MM.1S (cell line): ENCODE measurements around the gene GRB10.

ENCODE experiments used
- DNase-seq: peaks from one replicate; pipeline ENCODE4 v3.0.0-alpha.2; 2015
- H2AFZ ChIP-seq: fragments of 300-600 bp; sonication (generic); 2 replicates; pipeline ENCODE4 v1.6.0; 2016; ENCODE audit warnings: antibody characterized with exemption, low read length
- H3F3A ChIP-seq: fragments of 300-600 bp; sonication (generic); 2 replicates; pipeline ENCODE4 v1.6.1; 2016; ENCODE audit warnings: mild to moderate bottlenecking, antibody characterized with exemption, low read length, moderate library complexity, mixed read lengths; ENCODE audit not compliant: insufficient read depth
- H3K27ac ChIP-seq: fragments of 300-600 bp; sonication (generic); 2 replicates; pipeline ENCODE4 v1.5.1; 2016; ENCODE audit warnings: mild to moderate bottlenecking, low read length
- H3K27me3 ChIP-seq: fragments of 300-600 bp; sonication (generic); replicated peaks from 2 replicates; pipeline ENCODE4 v1.6.0; 2016; ENCODE audit warnings: low read length; ENCODE audit not compliant: insufficient read depth
- H3K36me3 ChIP-seq: fragments of 300-600 bp; sonication (generic); replicated peaks from 2 replicates; pipeline ENCODE4 v1.6.1; 2016; ENCODE audit warnings: mild to moderate bottlenecking, low read length, mixed read lengths; ENCODE audit not compliant: insufficient read depth
- H3K4me1 ChIP-seq: fragments of 300-600 bp; sonication (generic); 2 replicates; pipeline ENCODE4 v1.6.1; 2016; ENCODE audit warnings: low read length, mixed read lengths
- H3K4me2 ChIP-seq: fragments of 300-600 bp; sonication (generic); 2 replicates; pipeline ENCODE4 v1.6.0; 2016; ENCODE audit warnings: low read depth, low read length
- H3K4me3 ChIP-seq: fragments of 300-600 bp; sonication (generic); 2 replicates; pipeline ENCODE4 v1.5.1; 2016; ENCODE audit warnings: low read length, mixed read lengths
- H3K79me2 ChIP-seq: fragments of 300-600 bp; sonication (generic); 2 replicates; pipeline ENCODE4 v1.6.1; 2016; ENCODE audit warnings: mixed run types, low read length, mixed read lengths
- H3K9ac ChIP-seq: fragments of 300-600 bp; sonication (generic); 2 replicates; pipeline ENCODE4 v1.6.1; 2016; ENCODE audit warnings: low read length, mixed read lengths
- H3K9me2 ChIP-seq: fragments of 300-600 bp; sonication (generic); replicated peaks from 2 replicates; pipeline ENCODE4 v1.6.1; 2016; ENCODE audit warnings: mild to moderate bottlenecking, low read length, mixed read lengths; ENCODE audit not compliant: insufficient read depth
- H3K9me3 ChIP-seq: fragments of 300-600 bp; sonication (generic); replicated peaks from 2 replicates; pipeline ENCODE4 v1.6.1; 2016; ENCODE audit warnings: mild to moderate bottlenecking, low read length, mixed read lengths; ENCODE audit not compliant: insufficient read depth
- H4K20me1 ChIP-seq: fragments of 300-600 bp; sonication (generic); 2 replicates; pipeline ENCODE4 v1.6.1; 2016; ENCODE audit warnings: mild to moderate bottlenecking, low read length, moderate library complexity, mixed read lengths; ENCODE audit not compliant: insufficient read depth
- CTCF ChIP-seq: fragments of 300-600 bp; sonication (generic); IDR thresholded peaks from 2 replicates; pipeline ENCODE4 v1.5.1; 2016; ENCODE audit warnings: antibody characterized with exemption, low read length, mixed read lengths
- EZH2 ChIP-seq: fragments of 300-600 bp; sonication (generic); optimal IDR thresholded peaks from 2 replicates; pipeline ENCODE3; 2017; ENCODE audit warnings: low read depth, mild to moderate bottlenecking, antibody characterized with exemption, low read length, mixed read lengths
- EZH2phosphoT487 ChIP-seq: fragments of 300-600 bp; sonication (generic); IDR thresholded peaks from 2 replicates; pipeline ENCODE4 v1.6.1; 2018; ENCODE audit warnings: antibody characterized with exemption, low read length

GRB10 gene

GRCh38 chr7:50560865-50561351, 221.8 kb downstream of the GRB10 start:
- H4K20me1 ChIP-seq = no peaks in the 10 kb centered on the region
- no peaks in the 10 kb centered on the region for H3K4me1 ChIP-seq
- H3K79me2 ChIP-seq = no peaks in the 10 kb centered on the region
- no peak overlapping the region for H3K27ac ChIP-seq
- H3K4me2 ChIP-seq = no peak overlapping the region
- H3K27me3 ChIP-seq = no peaks in the 10 kb centered on the region
- no peaks in the 10 kb centered on the region for H3F3A ChIP-seq
- H3K9ac ChIP-seq = no peak overlapping the region
- H3K4me3 ChIP-seq = no peak overlapping the region
- H3K9me3 ChIP-seq = no peaks in the 10 kb centered on the region
- no peaks in the 10 kb centered on the region for H3K9me2 ChIP-seq
- H3K36me3 ChIP-seq = no peaks in the 10 kb centered on the region
- no peak for DNase-seq
- no peak for TF ChIP-seq EZH2phosphoT487
- TF ChIP-seq EZH2 = no peak
- no peak for TF ChIP-seq CTCF
- no peak overlapping the region for H2AFZ ChIP-seq

- no peaks in the 10 kb centered on the region for H3K27me3 ChIP-seq
These were observed 222.8 kb downstream of the GRB10 start for GRCh38 chr7:50559881-50560280.

GRCh38 chr7:50558294-50559053, 224.2 kb downstream of the GRB10 start:
- Histone ChIP-seq H3K9me3 (no peaks in the 10 kb centered on the region), H3K9me2 (no peaks in the 10 kb centered on the region), H3K4me2 (no peak overlapping the region), H3K79me2 (no peaks in the 10 kb centered on the region), H4K20me1 (no peaks in the 10 kb centered on the region), H2AFZ (no peak overlapping the region), H3K4me1 (no peaks in the 10 kb centered on the region), H3F3A (no peaks in the 10 kb centered on the region), H3K27me3 (no peaks in the 10 kb centered on the region), H3K9ac (no peak overlapping the region), H3K27ac (no peak overlapping the region), H3K4me3 (no peak overlapping the region), H3K36me3 (no peaks in the 10 kb centered on the region)
- TF ChIP-seq EZH2phosphoT487 = no peak
- TF ChIP-seq CTCF = no peak
- TF ChIP-seq EZH2 = no peak
- no peak for DNase-seq

More at GRCh38 chr7:50559881-50560280, 222.8 kb downstream of the GRB10 start:
- H3K9me2 ChIP-seq = no peaks in the 10 kb centered on the region
- H3K4me2 ChIP-seq = no peak overlapping the region
- no peak overlapping the region for H3K4me3 ChIP-seq
- no peak overlapping the region for H3K9ac ChIP-seq
- no peaks in the 10 kb centered on the region for H4K20me1 ChIP-seq
- no peaks in the 10 kb centered on the region for H3K36me3 ChIP-seq
- TF ChIP-seq EZH2 = no peak
- no peak for TF ChIP-seq CTCF
- no peak for TF ChIP-seq EZH2phosphoT487
- no peaks in the 10 kb centered on the region for H3F3A ChIP-seq
- no peaks in the 10 kb centered on the region for H3K79me2 ChIP-seq
- DNase-seq = no peak
- H3K4me1 ChIP-seq = no peaks in the 10 kb centered on the region
- H2AFZ ChIP-seq = no peak overlapping the region
- H3K27ac ChIP-seq = no peak overlapping the region
- no peaks in the 10 kb centered on the region for H3K9me3 ChIP-seq
